Central memory CD8-positive, alpha-beta T cell (primary cell): ENCODE measurements around the gene PTPRG.

ENCODE experiments used
- ATAC-seq: fragments of 150-1000 bp; cut with Tn5 transposase; replicated peaks from 2 replicates; pipeline ENCODE4 v1.10.0; 2022; ENCODE audit warnings: mild to moderate bottlenecking, moderate FRiP score, moderate number of reproducible peaks; ENCODE audit not compliant: poor library complexity, severe bottlenecking; ENCODE audit errors: extremely low read depth
- DNase-seq, 2 donors: peaks; one replicate each; pipeline ENCODE4 v3.0.0; 2021; ENCODE audit warnings: low spot score in 2 of 2
- H3K27ac Mint-ChIP-seq: one replicate; pipeline ENCODE4 v1.8.0; 2022; ENCODE audit warnings: low read depth, mild to moderate bottlenecking, moderate library complexity, mixed read lengths
- H3K27me3 Mint-ChIP-seq: one replicate; pipeline ENCODE4 v1.8.0; 2022; ENCODE audit warnings: mixed read lengths
- H3K36me3 Mint-ChIP-seq: one replicate; pipeline ENCODE4 v1.8.0; 2022; ENCODE audit warnings: mild to moderate bottlenecking, moderate library complexity, mixed read lengths; ENCODE audit not compliant: insufficient read depth
- H3K4me1 Mint-ChIP-seq: one replicate; pipeline ENCODE4 v1.8.0; 2022; ENCODE audit warnings: mixed read lengths
- H3K4me3 Mint-ChIP-seq: one replicate; pipeline ENCODE4 v1.8.0; 2022; ENCODE audit warnings: mild to moderate bottlenecking, moderate library complexity, mixed read lengths
- H3K9me3 Mint-ChIP-seq: one replicate; pipeline ENCODE4 v1.8.0; 2022; ENCODE audit warnings: mixed read lengths

PTPRG gene

GRCh38 chr3:61841111-61841845, 279.9 kb downstream of the PTPRG start:
- DNase-seq (no peak), ATAC-seq (no peak)
- no peaks in the 10 kb centered on the region for H3K4me1 Mint-ChIP-seq
- no peaks in the 10 kb centered on the region for H3K27me3 Mint-ChIP-seq
- H3K9me3 Mint-ChIP-seq, result peaks cover under 1% of the 10 kb centered on the region
- no peak overlapping the region for H3K4me3 Mint-ChIP-seq
- H3K36me3 Mint-ChIP-seq, result no peaks in the 10 kb centered on the region
- H3K27ac Mint-ChIP-seq, result no peak overlapping the region

- Mint-ChIP-seq H3K4me3 (no peak overlapping the region), H3K4me1 (no peaks in the 10 kb centered on the region), H3K27ac (no peak overlapping the region), H3K27me3 (no peaks in the 10 kb centered on the region), H3K9me3 (no peaks in the 10 kb centered on the region), H3K36me3 (no peaks in the 10 kb centered on the region)
- no peak for ATAC-seq
- no peak for DNase-seq
Observed at GRCh38 chr3:61841988-61842387, 280.6 kb downstream of the PTPRG start.

GRCh38 chr3:61844346-61844745, 283.0 kb downstream of the PTPRG start:
- Mint-ChIP-seq H3K27me3 (no peaks in the 10 kb centered on the region), H3K27ac (no peak overlapping the region)

GRCh38 chr3:61846488-61846887, 285.1 kb downstream of the PTPRG start:
- ATAC-seq, result no peak
- H3K36me3 Mint-ChIP-seq, result no peaks in the 10 kb centered on the region
- no peak overlapping the region for H3K4me3 Mint-ChIP-seq
- H3K4me1 Mint-ChIP-seq, result no peaks in the 10 kb centered on the region
- no peak for DNase-seq
- no peak overlapping the region for H3K27ac Mint-ChIP-seq
- no peaks in the 10 kb centered on the region for H3K27me3 Mint-ChIP-seq
- no peaks in the 10 kb centered on the region for H3K9me3 Mint-ChIP-seq

More at GRCh38 chr3:61844346-61844745, 283.0 kb downstream of the PTPRG start:
- no peak overlapping the region for H3K4me3 Mint-ChIP-seq
- H3K4me1 Mint-ChIP-seq, result no peaks in the 10 kb centered on the region
- DNase-seq, result no peak
- ATAC-seq, result no peak
- no peaks in the 10 kb centered on the region for H3K9me3 Mint-ChIP-seq
- no peaks in the 10 kb centered on the region for H3K36me3 Mint-ChIP-seq

GRCh38 chr3:61847784-61848462, 286.6 kb downstream of the PTPRG start:
- no peak for DNase-seq
- no peak for ATAC-seq
- no peak overlapping the region for H3K27ac Mint-ChIP-seq
- no peaks in the 10 kb centered on the region for H3K36me3 Mint-ChIP-seq
- no peaks in the 10 kb centered on the region for H3K9me3 Mint-ChIP-seq
- H3K4me1 Mint-ChIP-seq, result no peaks in the 10 kb centered on the region
- no peak overlapping the region for H3K4me3 Mint-ChIP-seq
- H3K27me3 Mint-ChIP-seq, result no peaks in the 10 kb centered on the region

GRCh38 chr3:61848885-61849284, 287.5 kb downstream of the PTPRG start:
- no peaks in the 10 kb centered on the region for H3K36me3 Mint-ChIP-seq
- H3K4me3 Mint-ChIP-seq, result no peak overlapping the region
- no peak for DNase-seq
- H3K9me3 Mint-ChIP-seq, result no peaks in the 10 kb centered on the region
- no peaks in the 10 kb centered on the region for H3K27me3 Mint-ChIP-seq
- no peak for ATAC-seq
- no peak overlapping the region for H3K27ac Mint-ChIP-seq
- no peaks in the 10 kb centered on the region for H3K4me1 Mint-ChIP-seq

- DNase-seq (no peak), ATAC-seq (no peak)
- H3K36me3 Mint-ChIP-seq, result no peaks in the 10 kb centered on the region
- no peaks in the 10 kb centered on the region for H3K4me1 Mint-ChIP-seq
- H3K27me3 Mint-ChIP-seq, result no peaks in the 10 kb centered on the region
- H3K4me3 Mint-ChIP-seq, result no peak overlapping the region
- no peak overlapping the region for H3K27ac Mint-ChIP-seq
- peaks cover 5% of the 10 kb centered on the region for H3K9me3 Mint-ChIP-seq
Observed at GRCh38 chr3:61853912-61854311, 292.5 kb downstream of the PTPRG start.

- no peak for ATAC-seq
- no peaks in the 10 kb centered on the region for H3K4me1 Mint-ChIP-seq
- H3K27ac Mint-ChIP-seq, result no peak overlapping the region
- DNase-seq, result no peak
- H3K4me3 Mint-ChIP-seq, result no peak overlapping the region
- H3K36me3 Mint-ChIP-seq, result no peaks in the 10 kb centered on the region
- H3K9me3 Mint-ChIP-seq, result peaks cover 5% of the 10 kb centered on the region
- H3K27me3 Mint-ChIP-seq, result no peaks in the 10 kb centered on the region
Observed at GRCh38 chr3:61855211-61855610, 293.8 kb downstream of the PTPRG start.

GRCh38 chr3:61857297-61857696, 295.9 kb downstream of the PTPRG start:
- Mint-ChIP-seq H3K4me3 (no peak overlapping the region), H3K9me3 (peaks cover 5% of the 10 kb centered on the region), H3K4me1 (no peaks in the 10 kb centered on the region), H3K27ac (no peak overlapping the region), H3K27me3 (no peaks in the 10 kb centered on the region), H3K36me3 (no peaks in the 10 kb centered on the region)
- no peak for ATAC-seq
- no peak for DNase-seq

GRCh38 chr3:61858054-61858453, 296.7 kb downstream of the PTPRG start:
- Mint-ChIP-seq H3K9me3 (peaks cover 5% of the 10 kb centered on the region), H3K27ac (no peak overlapping the region), H3K4me3 (no peak overlapping the region), H3K27me3 (no peaks in the 10 kb centered on the region), H3K4me1 (no peaks in the 10 kb centered on the region), H3K36me3 (no peaks in the 10 kb centered on the region)
- ATAC-seq (no peak), DNase-seq (no peak)

- DNase-seq, result no peak
- Mint-ChIP-seq H3K4me1 (no peaks in the 10 kb centered on the region), H3K36me3 (no peaks in the 10 kb centered on the region), H3K9me3 (peaks cover 10% of the 10 kb centered on the region), H3K4me3 (no peak overlapping the region), H3K27me3 (no peaks in the 10 kb centered on the region), H3K27ac (no peak overlapping the region)
- no peak for ATAC-seq
Observed at GRCh38 chr3:61861410-61861809, 300.0 kb downstream of the PTPRG start.

- no peak for DNase-seq
- Mint-ChIP-seq H3K4me1 (no peaks in the 10 kb centered on the region), H3K9me3 (peaks cover 5% of the 10 kb centered on the region), H3K27ac (no peak overlapping the region), H3K4me3 (no peak overlapping the region), H3K27me3 (no peaks in the 10 kb centered on the region), H3K36me3 (no peaks in the 10 kb centered on the region)
- no peak for ATAC-seq
Observed at GRCh38 chr3:61862614-61863289, 301.4 kb downstream of the PTPRG start.

GRCh38 chr3:61863579-61863978, 302.2 kb downstream of the PTPRG start:
- DNase-seq (no peak), ATAC-seq (no peak)
- no peaks in the 10 kb centered on the region for H3K4me1 Mint-ChIP-seq
- H3K27me3 Mint-ChIP-seq, result no peaks in the 10 kb centered on the region
- no peaks in the 10 kb centered on the region for H3K36me3 Mint-ChIP-seq
- H3K9me3 Mint-ChIP-seq, result peaks cover 5% of the 10 kb centered on the region
- no peak overlapping the region for H3K27ac Mint-ChIP-seq
- H3K4me3 Mint-ChIP-seq, result no peak overlapping the region
